T-helper 2 cell treated with Interferon-gamma antibody and Interleukin-4, amounts not matched to agents 100 ng/mL and 5 ng/mL, for 36 hours (primary cell): ENCODE data around the gene ZNF577. TPM values are rescaled to one million over a fixed set of nuclear protein-coding genes. Genes with fewer than 3 reads are reported as not detected.
"Not testable (repeated sequence)": the region's sequence is repeated elsewhere in the genome, so short reads cannot be mapped to it uniquely, and the experiment has no call there.

Source experiments
- intact Hi-C: fragments of 100-400 bp; cut with micrococcal nuclease; formaldehyde crosslinking; loops from one replicate; pipeline ENCODE4 v1.15.1; 2023
- total RNA-seq: library from RNA; stranded (reverse); gene quantifications from 2 replicates; pipeline ENCODE4 v1.2.3, GENCODE V29; 2022

ZNF577 gene
- total RNA-seq = 7.5 and 8.4 TPM in 2 replicates

- intact Hi-C loops = no loop called here
These were observed at the start of gene ZNF577 for GRCh38 chr19:51887522-51888498. Gene ZNF577, minus strand, starts transcription at chr19:51887951. Its CDS starts 7,569 bp downstream, at chr19:51880382.

DNA sequence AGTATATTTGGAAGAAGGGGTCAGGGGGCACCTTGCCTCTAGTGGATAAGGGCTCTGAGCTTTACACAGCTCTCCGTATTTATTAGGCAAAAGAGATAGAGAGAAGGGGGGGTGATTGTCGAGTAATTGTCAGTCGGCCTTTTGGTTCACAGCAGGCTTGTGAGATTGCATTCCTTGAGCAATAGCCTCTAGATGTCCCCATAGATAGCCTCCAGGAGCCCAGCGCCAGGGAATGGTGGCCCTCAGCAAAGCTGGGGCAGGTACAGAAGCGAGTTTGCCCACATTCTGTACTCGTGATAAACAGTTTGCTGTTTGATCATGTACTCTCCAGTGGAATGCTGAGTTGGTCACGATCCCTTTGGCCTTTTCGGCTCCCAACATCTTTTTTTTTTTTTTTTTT lies 44.2 kb upstream of the ZNF577 start:
- intact Hi-C loops = no loop called here

DNA sequence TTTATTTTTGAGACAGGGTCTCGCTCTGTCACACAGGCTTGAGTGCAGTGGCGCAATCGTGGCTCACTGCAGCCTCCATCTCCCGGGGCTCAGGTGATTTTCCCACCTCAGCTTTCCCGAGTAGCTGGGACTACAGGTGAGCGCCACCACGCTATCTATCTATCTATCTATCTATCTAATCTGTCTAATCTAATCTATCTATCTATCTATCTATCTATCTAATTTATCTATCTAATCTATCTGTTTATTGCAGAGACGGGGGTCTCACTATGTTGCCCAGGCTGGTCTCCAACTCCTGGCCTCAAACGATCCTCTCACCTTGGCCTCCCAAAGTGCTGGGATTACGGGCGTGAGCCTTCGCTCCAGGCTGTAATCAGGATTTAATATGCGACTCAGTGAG lies 40.1 kb upstream of the ZNF577 start:
- intact Hi-C loops = loop anchor here (1.0 to 5.0 kb wide), 8 partner anchors 23 to 341 kb away; partner anchors contain the start of genes PPP2R1A, ZNF350, ZNF614 and ZNF615

DNA sequence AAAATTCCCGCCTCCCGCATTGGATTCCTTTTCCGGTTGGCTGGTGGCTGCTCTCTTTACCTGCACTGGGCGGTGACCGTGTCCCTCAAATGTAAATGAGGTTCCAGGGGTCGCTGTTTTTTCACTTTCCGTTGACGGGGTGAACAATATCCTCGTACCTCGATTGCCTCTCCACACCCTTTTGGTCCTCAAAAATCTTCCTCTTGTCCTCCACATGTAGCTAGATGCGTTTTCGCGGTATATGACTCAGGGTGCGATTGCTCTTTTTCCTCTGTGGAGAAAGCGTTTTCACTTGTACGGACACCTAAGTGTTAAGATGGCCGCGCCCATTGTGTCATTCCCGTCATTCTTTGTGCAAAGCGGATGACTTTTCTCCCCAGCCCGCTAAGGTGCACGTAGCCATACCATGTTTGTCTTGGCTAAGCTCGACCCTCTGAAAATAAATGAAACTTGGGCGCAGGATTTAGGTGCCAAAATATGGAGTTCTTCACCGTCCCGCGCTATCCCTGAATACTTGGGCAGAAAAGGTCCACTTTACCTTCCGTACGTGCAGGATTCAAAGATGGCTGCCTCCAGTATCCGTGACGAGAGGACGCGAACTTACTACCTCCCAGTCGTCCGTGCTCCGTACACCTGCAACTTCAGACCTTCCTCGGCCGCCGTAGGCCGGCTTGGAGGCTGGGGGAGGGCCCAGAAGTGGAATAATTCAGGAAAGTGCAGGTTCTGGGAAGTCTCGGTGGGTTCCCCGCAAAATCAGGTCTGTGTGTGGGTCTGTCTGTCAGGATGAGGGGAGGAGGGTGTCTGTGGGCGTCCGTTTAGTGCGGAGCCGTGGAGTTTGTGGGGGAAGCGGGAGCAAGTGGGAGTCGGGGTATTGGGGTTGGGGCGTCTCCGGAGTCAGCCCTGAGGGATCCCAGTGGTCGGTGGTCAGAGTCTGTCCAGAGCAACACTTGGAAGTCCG lies 39.3 kb upstream of the ZNF577 start, which contains the start of gene ZNF613:
ZNF613 (plus strand) TSS at position 689 of the 958 bp plus-strand sequence. CDS start 8,749 bp downstream, outside the sequence.
- intact Hi-C loops = loop anchor here (1.0 to 5.0 kb wide), 8 partner anchors 22 to 342 kb away; partner anchors contain the start of genes PPP2R1A, ZNF350, ZNF614 and ZNF615

DNA sequence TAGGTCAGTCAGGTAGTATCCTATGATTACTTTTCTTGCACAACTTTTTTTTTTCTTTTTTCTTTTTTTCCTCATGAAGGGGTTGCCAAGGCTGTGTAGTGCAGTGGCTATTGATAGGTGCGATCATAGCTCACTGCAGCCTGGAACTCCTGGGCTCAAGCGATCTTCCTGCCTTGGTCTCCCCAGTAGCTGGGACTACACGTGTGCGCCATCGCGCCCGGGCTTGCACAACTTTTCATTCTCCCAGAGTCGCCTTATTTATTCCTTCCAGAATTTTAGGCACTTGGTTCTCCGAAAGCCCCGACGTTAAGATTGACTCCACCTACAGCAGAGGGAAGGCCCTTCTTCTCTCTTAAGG lies 38.7 kb upstream of the ZNF577 start:
- intact Hi-C loops = loop anchor here (5.0 kb wide), 2 partner anchors 81 to 266 kb away; partner anchors contain the start of genes PPP2R1A and ZNF615

GRCh38 chr19:51921949-51922348 lies 34.2 kb upstream of the ZNF577 start:
- intact Hi-C loops = no loop called here

GRCh38 chr19:51919606-51920005 lies 31.9 kb upstream of the ZNF577 start:
- intact Hi-C loops = no loop called here

DNA sequence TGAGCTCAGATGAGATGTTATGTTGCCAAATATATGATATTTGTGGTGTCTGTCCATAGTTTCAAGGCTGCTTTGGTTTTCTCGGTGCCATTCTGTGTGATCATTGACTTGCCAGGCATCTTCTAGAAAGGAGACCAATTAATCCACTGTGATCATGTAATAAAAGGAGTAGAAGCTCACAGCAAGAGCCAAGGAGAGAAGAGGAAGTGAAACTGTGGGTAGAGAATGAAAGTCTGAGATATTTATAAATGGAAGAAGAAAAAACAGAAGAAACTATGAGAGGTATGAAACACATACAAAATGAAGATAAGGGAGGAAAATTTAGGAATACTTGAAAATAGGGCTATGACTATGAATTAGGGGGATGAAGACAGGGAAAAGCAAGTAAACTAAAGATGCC lies 28.4 kb upstream of the ZNF577 start:
- intact Hi-C loops = no loop called here

GRCh38 chr19:51915324-51915867 lies 27.6 kb upstream of the ZNF577 start:
- intact Hi-C loops = no loop called here

DNA sequence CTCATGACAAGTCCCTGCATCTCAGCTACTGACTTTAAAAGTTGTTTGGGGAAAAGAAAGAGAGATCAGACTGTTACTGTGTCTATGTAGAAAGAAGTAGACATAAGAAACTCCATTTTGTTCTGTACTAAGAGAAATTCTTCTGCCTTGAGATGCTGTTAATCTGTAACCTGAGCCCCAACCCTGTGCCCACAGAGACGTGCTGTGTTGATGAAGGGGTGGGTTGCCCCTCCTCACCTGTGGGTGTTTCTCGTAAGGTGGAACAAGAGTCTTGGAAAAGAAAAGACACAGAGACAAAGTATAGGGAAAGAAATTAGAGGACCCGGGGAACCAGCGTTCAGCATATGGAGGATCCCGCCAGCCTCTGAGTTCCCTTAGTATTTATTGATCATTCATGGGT lies 20.2 kb upstream of the ZNF577 start:
- intact Hi-C loops = not testable (repeated sequence)

GRCh38 chr19:51906108-51906507 lies 18.4 kb upstream of the ZNF577 start:
- intact Hi-C loops = not testable (repeated sequence)

- intact Hi-C loops = loop anchor here (1.0 kb wide), 1 partner anchor 22 kb away; the partner anchor contains the start of gene ZNF613
These were observed 17.9 kb upstream of the ZNF577 start for GRCh38 chr19:51905639-51906038.

- intact Hi-C loops = loop anchor here (1.0 kb wide), 1 partner anchor 22 kb away; the partner anchor contains the start of gene ZNF613
These were observed 17.5 kb upstream of the ZNF577 start for GRCh38 chr19:51905206-51905605.

DNA sequence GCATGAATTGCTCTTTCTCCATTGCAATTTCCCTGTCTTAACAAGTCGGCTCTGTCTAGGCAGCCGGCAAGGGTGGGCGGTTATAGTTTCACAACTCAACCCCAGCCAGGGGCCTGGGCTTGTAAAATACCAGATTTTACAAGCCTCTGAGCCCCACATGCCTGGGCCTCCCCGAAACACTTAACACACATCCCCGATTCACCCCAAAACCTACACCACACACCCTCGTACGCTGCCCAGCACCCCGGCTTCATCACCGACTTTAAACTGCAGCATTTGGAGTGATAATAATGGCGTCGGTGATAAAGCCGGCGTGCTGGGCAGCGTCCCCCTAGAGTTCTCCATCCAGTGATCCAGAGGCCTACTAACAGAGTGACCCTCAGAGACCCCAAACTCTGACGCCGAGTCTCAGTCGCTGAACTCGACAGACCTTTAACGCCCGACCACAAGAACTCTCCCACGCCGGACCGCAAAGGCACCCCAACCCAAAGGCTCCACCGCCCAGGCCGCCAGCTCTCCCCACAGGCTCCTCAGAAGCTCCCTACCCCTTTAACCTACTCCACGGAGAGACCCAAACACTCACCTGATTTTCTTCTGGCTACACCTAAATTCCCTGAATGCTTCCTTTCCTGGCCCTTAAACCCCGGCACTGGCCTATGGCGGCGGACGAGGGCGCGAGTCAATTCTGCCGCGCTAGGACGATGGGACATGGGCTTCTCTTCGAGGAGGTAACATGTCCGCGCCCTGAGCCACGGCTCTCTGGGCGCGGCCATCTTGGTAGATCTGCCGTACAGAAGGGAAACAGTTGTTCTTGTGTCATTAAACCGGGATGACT lies 16.8 kb upstream of the ZNF577 start, which contains the start of gene ZNF649:
ZNF649 (minus strand) TSS at position 687 of the 835 bp plus-strand sequence. CDS start 4,910 bp downstream, outside the sequence.
- intact Hi-C loops = loop anchor here (1.0 kb wide), 3 partner anchors 23 to 144 kb away; partner anchors contain the start of genes ZNF350, ZNF432 and ZNF613

GRCh38 chr19:51903192-51903591 lies 15.4 kb upstream of the ZNF577 start:
- intact Hi-C loops = no loop called here

DNA sequence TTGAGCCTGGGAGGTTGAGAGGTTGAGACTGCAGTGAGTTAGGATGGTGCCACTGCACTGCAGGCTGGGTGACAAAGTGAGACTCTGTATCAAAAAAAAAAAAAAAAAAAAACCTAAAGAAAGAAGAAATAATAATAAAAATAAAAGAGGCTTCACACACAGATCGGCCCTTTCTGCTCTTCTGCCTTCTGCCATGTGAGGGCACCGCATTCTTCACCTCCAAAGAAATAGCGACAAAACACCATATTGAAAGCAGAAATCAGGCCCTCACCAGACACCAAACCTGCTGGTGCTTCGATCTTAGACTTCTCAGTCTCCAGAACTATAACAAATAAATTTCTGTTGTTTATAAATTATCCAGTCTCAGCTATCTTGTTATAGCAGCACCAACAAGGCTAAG lies 14.1 kb upstream of the ZNF577 start:
- intact Hi-C loops = no loop called here

GRCh38 chr19:51891193-51891747 lies 3.5 kb upstream of the ZNF577 start:
- intact Hi-C loops = no loop called here

DNA sequence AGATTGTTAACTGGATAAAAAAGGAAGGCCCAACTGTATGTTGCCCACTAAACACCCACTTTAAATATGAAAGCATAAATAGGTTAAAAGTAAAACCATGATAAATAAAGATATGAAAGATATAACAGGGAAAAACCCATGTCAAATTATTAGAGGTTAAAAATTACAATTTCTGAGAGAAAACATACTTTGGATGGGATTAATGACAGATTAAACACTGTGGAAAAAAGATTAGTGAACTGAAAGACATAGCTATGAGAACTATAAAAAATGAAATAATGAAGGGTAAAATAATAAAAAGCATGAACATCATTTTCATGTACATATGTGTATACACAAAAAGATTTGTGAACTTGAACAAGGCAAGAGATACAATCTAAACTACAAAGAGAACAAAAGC lies 2.2 kb upstream of the ZNF577 start:
- intact Hi-C loops = no loop called here

GRCh38 chr19:51884713-51885112 lies 3.0 kb downstream of the ZNF577 start:
- intact Hi-C loops = no loop called here
